CD4-positive, alpha-beta T cell treated with Interleukin-6 at 100 ng/mL for 8 hours (primary cell): ENCODE data around the gene DCDC1.
A peak's percentile ranks its signal among the peaks of the same experiment; 100 is the strongest.
"Not testable (repeated sequence)": the region's sequence is repeated elsewhere in the genome, so short reads cannot be mapped to it uniquely, and the experiment has no call there.

Experiments used
- DNase-seq: peaks from one replicate; pipeline ENCODE4 v3.0.0-alpha.2; 2020; ENCODE audit warnings: mixed read lengths, low spot score

DCDC1 gene

GRCh38 chr11:31328697-31329096, 40.8 kb downstream of the DCDC1 start:
- no peak for DNase-seq

- no peak for DNase-seq
Measured at GRCh38 chr11:31327417-31327816, 42.1 kb downstream of the DCDC1 start.

- DNase-seq: no peak
Measured at GRCh38 chr11:31326470-31327148, 42.9 kb downstream of the DCDC1 start.

GRCh38 chr11:31325160-31325559, 44.4 kb downstream of the DCDC1 start:
- DNase-seq: no peak

GRCh38 chr11:31323145-31323544, 46.4 kb downstream of the DCDC1 start:
- no peak for DNase-seq

GRCh38 chr11:31321494-31321893, 48.0 kb downstream of the DCDC1 start:
- DNase-seq: not testable (repeated sequence)

- no peak for DNase-seq
Measured at GRCh38 chr11:31303644-31304180, 65.8 kb downstream of the DCDC1 start.

GRCh38 chr11:31301549-31302510, 67.7 kb downstream of the DCDC1 start:
- no peak for DNase-seq

GRCh38 chr11:31295308-31295707, 74.2 kb downstream of the DCDC1 start:
- DNase-seq: no peak

- not testable (repeated sequence) for DNase-seq
Measured at GRCh38 chr11:31273527-31273926, 96.0 kb downstream of the DCDC1 start.

- no peak for DNase-seq
Measured at GRCh38 chr11:31267720-31268119, 101.8 kb downstream of the DCDC1 start.

- no peak for DNase-seq
Measured at GRCh38 chr11:31264834-31265233, 104.7 kb downstream of the DCDC1 start.

GRCh38 chr11:31262761-31263160, 106.8 kb downstream of the DCDC1 start:
- no peak for DNase-seq

GRCh38 chr11:31259797-31260196, 109.7 kb downstream of the DCDC1 start:
- DNase-seq: no peak

GRCh38 chr11:31254415-31254814, 115.1 kb downstream of the DCDC1 start:
- DNase-seq: no peak

- no peak for DNase-seq
Measured at GRCh38 chr11:31248768-31249167, 120.8 kb downstream of the DCDC1 start.

- DNase-seq: no peak
Measured at GRCh38 chr11:31247321-31247720, 122.2 kb downstream of the DCDC1 start.

- no peak for DNase-seq
Measured at GRCh38 chr11:31246451-31247165, 122.9 kb downstream of the DCDC1 start.

- no peak for DNase-seq
Measured at GRCh38 chr11:31243706-31244105, 125.8 kb downstream of the DCDC1 start.

GRCh38 chr11:31240340-31240904, 129.1 kb downstream of the DCDC1 start:
- peak; percentile 6 for DNase-seq

- DNase-seq: no peak
Measured at GRCh38 chr11:31237819-31238760, 131.4 kb downstream of the DCDC1 start.
